Activated naive CD4-positive, alpha-beta T cell treated with anti-CD3 and anti-CD28 coated beads, Interleukin-2, amount 10 ng/mL, durations not matched to agents 7 days and 5 days (primary cell): Measurements from ENCODE around the gene ZNF862.

Source experiments
- CTCF ChIA-PET: fragments of 350-600 bp; sonication (Branson Sonifier 250); formaldehyde crosslinking; loops from one replicate; lab custom pipeline; 2021; ENCODE audit warnings: antibody characterized with exemption; lab: Charles Lee
- DNase-seq: peaks from one replicate; pipeline ENCODE4 v3.0.0-alpha.2; 2020
- H3K27ac Mint-ChIP-seq: one replicate; pipeline ENCODE4 v1.8.0; 2021; ENCODE audit warnings: mild to moderate bottlenecking, moderate library complexity, mixed read lengths
- H3K27me3 Mint-ChIP-seq: one replicate; pipeline ENCODE4 v1.8.0; 2021; ENCODE audit warnings: mild to moderate bottlenecking, mixed read lengths
- H3K36me3 Mint-ChIP-seq: one replicate; pipeline ENCODE4 v1.8.0; 2021; ENCODE audit warnings: mixed read lengths
- H3K4me1 Mint-ChIP-seq: one replicate; pipeline ENCODE4 v1.8.0; 2021; ENCODE audit warnings: mixed read lengths
- H3K4me3 Mint-ChIP-seq: one replicate; pipeline ENCODE4 v1.8.0; 2021; ENCODE audit warnings: mild to moderate bottlenecking, moderate library complexity, mixed read lengths
- H3K9me3 Mint-ChIP-seq: one replicate; pipeline ENCODE4 v1.8.0; 2021; ENCODE audit warnings: mixed read lengths

Gene ZNF862

GRCh38 chr7:149850716-149851115, 12.5 kb downstream of the ZNF862 start:
- H3K4me3 Mint-ChIP-seq: no peak overlapping the region
- peaks cover 22% of the 10 kb centered on the region for H3K4me1 Mint-ChIP-seq
- CTCF ChIA-PET: interaction anchor here (2.0 to 3.0 kb wide), 3 partner anchors 11 to 33 kb away, joined by 5 to 9 read pairs (median 6); partner anchors contain the start of gene ZNF862
- no peak overlapping the region for H3K27ac Mint-ChIP-seq
- H3K27me3 Mint-ChIP-seq: no peaks in the 10 kb centered on the region
- H3K36me3 Mint-ChIP-seq: peaks cover 32% of the 10 kb centered on the region
- no peaks in the 10 kb centered on the region for H3K9me3 Mint-ChIP-seq
- no peak for DNase-seq

- no peak overlapping the region for H3K4me3 Mint-ChIP-seq
- H3K4me1 Mint-ChIP-seq: peaks cover 29% of the 10 kb centered on the region
- no peak overlapping the region for H3K27ac Mint-ChIP-seq
- H3K36me3 Mint-ChIP-seq: peaks cover 27% of the 10 kb centered on the region
- H3K27me3 Mint-ChIP-seq: no peaks in the 10 kb centered on the region
- no peak for DNase-seq
- CTCF ChIA-PET: no interaction called here
- H3K9me3 Mint-ChIP-seq: no peaks in the 10 kb centered on the region
Observed at GRCh38 chr7:149851449-149851848, 13.3 kb downstream of the ZNF862 start.

GRCh38 chr7:149853157-149853556, 15.0 kb downstream of the ZNF862 start:
- no peak overlapping the region for H3K27ac Mint-ChIP-seq
- CTCF ChIA-PET: no interaction called here
- H3K27me3 Mint-ChIP-seq: no peaks in the 10 kb centered on the region
- H3K4me1 Mint-ChIP-seq: peaks cover 45% of the 10 kb centered on the region
- H3K4me3 Mint-ChIP-seq: no peak overlapping the region
- peaks cover 24% of the 10 kb centered on the region for H3K36me3 Mint-ChIP-seq
- DNase-seq: no peak
- H3K9me3 Mint-ChIP-seq: no peaks in the 10 kb centered on the region

GRCh38 chr7:149854611-149855360, 16.6 kb downstream of the ZNF862 start:
- Mint-ChIP-seq H3K9me3 (no peaks in the 10 kb centered on the region), H3K4me1 (peaks cover 48% of the 10 kb centered on the region), H3K36me3 (peaks cover 26% of the 10 kb centered on the region), H3K27me3 (no peaks in the 10 kb centered on the region), H3K27ac (no peak overlapping the region), H3K4me3 (no peak overlapping the region)
- DNase-seq: peak; percentile 51
- CTCF ChIA-PET: interaction anchor here (0.8 to 1.5 kb wide), 2 partner anchors 17 to 47 kb away, joined by 3 to 4 read pairs; no protein-coding TSS in a partner anchor

- peaks cover 32% of the 10 kb centered on the region for H3K36me3 Mint-ChIP-seq
- no peaks in the 10 kb centered on the region for H3K9me3 Mint-ChIP-seq
- no peak overlapping the region for H3K27ac Mint-ChIP-seq
- H3K4me3 Mint-ChIP-seq: no peak overlapping the region
- H3K27me3 Mint-ChIP-seq: no peaks in the 10 kb centered on the region
- CTCF ChIA-PET: interaction anchor here (1.5 kb wide), 1 partner anchor 16 kb away, joined by 4 read pairs; no protein-coding TSS in a partner anchor
- H3K4me1 Mint-ChIP-seq: peaks cover 50% of the 10 kb centered on the region
- DNase-seq: peak; percentile 16
Observed at GRCh38 chr7:149855361-149856305, 17.5 kb downstream of the ZNF862 start.

- peak; percentile 51 for DNase-seq
Observed at GRCh38 chr7:149856583-149856982, 18.4 kb downstream of the ZNF862 start.

GRCh38 chr7:149859369-149859768, 21.2 kb downstream of the ZNF862 start:
- Mint-ChIP-seq H3K4me3 (no peak overlapping the region), H3K9me3 (no peaks in the 10 kb centered on the region), H3K27me3 (no peaks in the 10 kb centered on the region), H3K36me3 (peaks cover 39% of the 10 kb centered on the region), H3K4me1 (peaks cover 70% of the 10 kb centered on the region), H3K27ac (no peak overlapping the region)
- DNase-seq: peak; percentile 2
- CTCF ChIA-PET: no interaction called here

More at GRCh38 chr7:149856583-149856982, 18.4 kb downstream of the ZNF862 start:
- CTCF ChIA-PET: no interaction called here
- Mint-ChIP-seq H3K9me3 (no peaks in the 10 kb centered on the region), H3K36me3 (peaks cover 36% of the 10 kb centered on the region), H3K4me3 (peak overlapping the region; percentile 1), H3K27ac (peak overlapping the region; percentile 8), H3K4me1 (peaks cover 54% of the 10 kb centered on the region), H3K27me3 (no peaks in the 10 kb centered on the region)

- peaks cover 39% of the 10 kb centered on the region for H3K36me3 Mint-ChIP-seq
- H3K4me3 Mint-ChIP-seq: no peak overlapping the region
- no peaks in the 10 kb centered on the region for H3K27me3 Mint-ChIP-seq
- peaks cover 70% of the 10 kb centered on the region for H3K4me1 Mint-ChIP-seq
- no peak overlapping the region for H3K27ac Mint-ChIP-seq
- H3K9me3 Mint-ChIP-seq: no peaks in the 10 kb centered on the region
- CTCF ChIA-PET: no interaction called here
- DNase-seq: no peak
Observed at GRCh38 chr7:149859876-149860275, 21.7 kb downstream of the ZNF862 start.

GRCh38 chr7:149860821-149861727, 22.9 kb downstream of the ZNF862 start:
- no peak for DNase-seq
- no peaks in the 10 kb centered on the region for H3K27me3 Mint-ChIP-seq
- H3K27ac Mint-ChIP-seq: no peak overlapping the region
- no peaks in the 10 kb centered on the region for H3K9me3 Mint-ChIP-seq
- H3K4me3 Mint-ChIP-seq: no peak overlapping the region
- H3K4me1 Mint-ChIP-seq: peaks cover 70% of the 10 kb centered on the region
- peaks cover 47% of the 10 kb centered on the region for H3K36me3 Mint-ChIP-seq
- CTCF ChIA-PET: interaction anchor here (1.2 to 2.8 kb wide), 4 partner anchors 9 to 30 kb away, joined by 3 to 10 read pairs (median 5); no protein-coding TSS in a partner anchor

GRCh38 chr7:149861728-149862045, 23.5 kb downstream of the ZNF862 start:
- Mint-ChIP-seq H3K36me3 (peaks cover 44% of the 10 kb centered on the region), H3K27ac (no peak overlapping the region), H3K4me3 (no peak overlapping the region), H3K9me3 (no peaks in the 10 kb centered on the region), H3K4me1 (peaks cover 70% of the 10 kb centered on the region), H3K27me3 (no peaks in the 10 kb centered on the region)
- CTCF ChIA-PET: interaction anchor here (1.2 to 2.8 kb wide), 4 partner anchors 8 to 30 kb away, joined by 3 to 10 read pairs (median 5); no protein-coding TSS in a partner anchor
- DNase-seq: no peak

- CTCF ChIA-PET: interaction anchor here (1.2 to 2.8 kb wide), 4 partner anchors 8 to 24 kb away, joined by 3 to 10 read pairs (median 5); partner anchors contain the start of gene ZNF862
- Mint-ChIP-seq H3K27ac (no peak overlapping the region), H3K4me3 (no peak overlapping the region), H3K4me1 (peaks cover 71% of the 10 kb centered on the region), H3K36me3 (peaks cover 47% of the 10 kb centered on the region), H3K27me3 (no peaks in the 10 kb centered on the region), H3K9me3 (no peaks in the 10 kb centered on the region)
- no peak for DNase-seq
Observed at GRCh38 chr7:149862156-149862555, 24.0 kb downstream of the ZNF862 start.

GRCh38 chr7:149863500-149863899, 25.3 kb downstream of the ZNF862 start:
- H3K4me1 Mint-ChIP-seq: peaks cover 72% of the 10 kb centered on the region
- H3K36me3 Mint-ChIP-seq: peaks cover 55% of the 10 kb centered on the region
- no peak overlapping the region for H3K4me3 Mint-ChIP-seq
- CTCF ChIA-PET: interaction anchor here (1.3 to 2.8 kb wide), 2 partner anchors 20 to 26 kb away, joined by 3 to 10 read pairs; partner anchors contain the start of gene ZNF862
- DNase-seq: no peak
- H3K27me3 Mint-ChIP-seq: no peaks in the 10 kb centered on the region
- H3K27ac Mint-ChIP-seq: peak overlapping the region; percentile 98
- H3K9me3 Mint-ChIP-seq: no peaks in the 10 kb centered on the region

GRCh38 chr7:149864023-149864422, 25.8 kb downstream of the ZNF862 start:
- Mint-ChIP-seq H3K9me3 (no peaks in the 10 kb centered on the region), H3K4me1 (peaks cover 77% of the 10 kb centered on the region), H3K36me3 (peaks cover 60% of the 10 kb centered on the region), H3K4me3 (peak overlapping the region; percentile 23), H3K27ac (peak overlapping the region; percentile 98), H3K27me3 (no peaks in the 10 kb centered on the region)
- CTCF ChIA-PET: no interaction called here
- DNase-seq: no peak
